SU-DHL-6 (cell line): ENCODE data around the gene HOXA3.

Experiments used
- CTCF ChIP-seq: fragments of 200-600 bp; sonication (generic); IDR thresholded peaks from one replicate; pipeline ENCODE4 v1.5.1; 2017; ENCODE audit warnings: antibody characterized with exemption, mild to moderate bottlenecking, low read length, moderate library complexity; ENCODE audit not compliant: insufficient read depth, poor library complexity, severe bottlenecking
- EZH2phosphoT487 ChIP-seq: fragments of 200-600 bp; sonication (generic), shearing (Covaris generic); conservative IDR thresholded peaks from 2 replicates; pipeline ENCODE4 v1.6.1; 2018; ENCODE audit warnings: mild to moderate bottlenecking, antibody characterized with exemption, low read length, moderate library complexity, mixed read lengths

- no peak for TF ChIP-seq CTCF
- TF ChIP-seq EZH2phosphoT487 = no peak
These were observed 35.2 kb downstream of the HOXA3 start for GRCh38 chr7:27116962-27117886.
